ENCODE data around the gene TNIK. TPM values are rescaled to one million over a fixed set of nuclear protein-coding genes. Genes with fewer than 3 reads are reported as not detected.

TNIK gene
- total and polyA plus RNA-seq, 2 of the 13 experiments (the other 11 are each of a cell fraction or from before 2014, with no cell fraction given) = 0.15 to 0.22 TPM

DNA sequence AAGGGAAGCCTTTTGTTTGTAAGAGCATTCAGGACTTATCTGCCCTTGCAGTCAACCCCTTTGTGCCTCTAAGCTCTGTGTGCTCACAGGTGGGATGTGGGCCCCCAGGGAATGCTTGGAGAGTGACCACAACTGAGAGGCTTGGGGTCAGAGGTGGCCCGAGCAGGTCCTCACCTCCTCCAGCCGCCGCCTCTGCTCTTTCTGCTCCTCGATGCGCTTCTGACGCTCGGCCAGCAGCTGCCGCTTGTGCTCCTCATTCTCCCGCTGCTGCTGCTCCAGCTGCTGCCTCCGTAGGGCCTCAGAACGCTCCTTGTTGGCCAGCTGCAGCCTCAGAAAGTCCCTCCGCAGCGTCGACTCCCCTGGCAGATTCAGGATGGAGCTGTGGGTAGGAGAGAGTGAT, 302.9 kb downstream of the TNIK start (continued):
- TF ChIP-seq RELA (CRISPR knock-in tag; IDR thresholded peaks at IDR 0.05) (no peak), PTBP1 (IDR thresholded peaks at IDR 0.05; ENCODE audit: low read depth, low read length, poor library complexity, severe bottlenecking) (no peak), ATF7 (IDR thresholded peaks at IDR 0.05) (no peak), ATF7 (CRISPR knock-in tag; IDR thresholded peaks at IDR 0.05) (0 out of 2 replicates have a peak, but pooled peaks have one; percentile 49), MIER2 (CRISPR knock-in tag; IDR thresholded peaks at IDR 0.05) (no peak), PBX2 (CRISPR knock-in tag; IDR thresholded peaks at IDR 0.05) (no peak), ZNF556 (CRISPR knock-in tag; IDR thresholded peaks at IDR 0.05; ENCODE audit: borderline replicate concordance) (0 out of 2 replicates have a peak, but pooled peaks have one; percentile 42), STAG1 (CRISPR knock-in tag; IDR thresholded peaks at IDR 0.05) (peak; percentile 49), JUN (CRISPR knock-in tag; IDR thresholded peaks at IDR 0.05) (no peak), ZNF574 (CRISPR knock-in tag; IDR thresholded peaks at IDR 0.05) (no peak), SP2 (CRISPR knock-in tag; IDR thresholded peaks at IDR 0.05) (no peak), ZNF607 (CRISPR knock-in tag; IDR thresholded peaks at IDR 0.05; ENCODE audit: borderline replicate concordance) (no peak), ZGPAT (CRISPR knock-in tag; IDR thresholded peaks at IDR 0.05) (peak; percentile 22; the same call in 1 of the 2 replicates)
- TF ChIP-seq, protein P1, sequence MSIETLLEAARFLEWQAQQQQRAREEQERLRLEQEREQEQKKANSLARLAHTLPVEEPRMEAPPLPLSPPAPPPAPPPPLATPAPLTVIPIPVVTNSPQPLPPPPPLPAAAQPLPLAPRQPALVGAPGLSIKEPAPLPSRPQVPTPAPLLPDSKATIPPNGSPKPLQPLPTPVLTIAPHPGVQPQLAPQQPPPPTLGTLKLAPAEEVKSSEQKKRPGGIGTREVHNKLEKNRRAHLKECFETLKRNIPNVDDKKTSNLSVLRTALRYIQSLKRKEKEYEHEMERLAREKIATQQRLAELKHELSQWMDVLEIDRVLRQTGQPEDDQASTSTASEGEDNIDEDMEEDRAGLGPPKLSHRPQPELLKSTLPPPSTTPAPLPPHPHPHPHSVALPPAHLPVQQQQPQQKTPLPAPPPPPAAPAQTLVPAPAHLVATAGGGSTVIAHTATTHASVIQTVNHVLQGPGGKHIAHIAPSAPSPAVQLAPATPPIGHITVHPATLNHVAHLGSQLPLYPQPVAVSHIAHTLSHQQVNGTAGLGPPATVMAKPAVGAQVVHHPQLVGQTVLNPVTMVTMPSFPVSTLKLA (IDR thresholded peaks at IDR 0.05) = no peak
- TF ChIP-seq, protein P2, sequence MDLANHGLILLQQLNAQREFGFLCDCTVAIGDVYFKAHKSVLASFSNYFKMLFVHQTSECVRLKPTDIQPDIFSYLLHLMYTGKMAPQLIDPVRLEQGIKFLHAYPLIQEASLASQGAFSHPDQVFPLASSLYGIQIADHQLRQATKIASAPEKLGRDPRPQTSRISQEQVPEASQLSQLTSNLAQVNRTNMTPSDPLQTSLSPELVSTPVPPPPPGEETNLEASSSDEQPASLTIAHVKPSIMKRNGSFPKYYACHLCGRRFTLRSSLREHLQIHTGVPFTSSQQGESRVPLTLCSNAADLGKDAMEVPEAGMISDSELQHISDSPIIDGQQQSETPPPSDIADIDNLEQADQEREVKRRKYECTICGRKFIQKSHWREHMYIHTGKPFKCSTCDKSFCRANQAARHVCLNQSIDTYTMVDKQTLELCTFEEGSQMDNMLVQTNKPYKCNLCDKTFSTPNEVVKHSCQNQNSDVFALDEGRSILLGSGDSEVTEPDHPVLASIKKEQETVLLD (CRISPR knock-in tag; IDR thresholded peaks at IDR 0.05; ENCODE audit: low read depth) = no peak
- TF ChIP-seq, protein P3, sequence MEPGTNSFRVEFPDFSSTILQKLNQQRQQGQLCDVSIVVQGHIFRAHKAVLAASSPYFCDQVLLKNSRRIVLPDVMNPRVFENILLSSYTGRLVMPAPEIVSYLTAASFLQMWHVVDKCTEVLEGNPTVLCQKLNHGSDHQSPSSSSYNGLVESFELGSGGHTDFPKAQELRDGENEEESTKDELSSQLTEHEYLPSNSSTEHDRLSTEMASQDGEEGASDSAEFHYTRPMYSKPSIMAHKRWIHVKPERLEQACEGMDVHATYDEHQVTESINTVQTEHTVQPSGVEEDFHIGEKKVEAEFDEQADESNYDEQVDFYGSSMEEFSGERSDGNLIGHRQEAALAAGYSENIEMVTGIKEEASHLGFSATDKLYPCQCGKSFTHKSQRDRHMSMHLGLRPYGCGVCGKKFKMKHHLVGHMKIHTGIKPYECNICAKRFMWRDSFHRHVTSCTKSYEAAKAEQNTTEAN (CRISPR knock-in tag; conservative IDR thresholded peaks at IDR 0.05) = no peak
- TF ChIP-seq, protein P4, sequence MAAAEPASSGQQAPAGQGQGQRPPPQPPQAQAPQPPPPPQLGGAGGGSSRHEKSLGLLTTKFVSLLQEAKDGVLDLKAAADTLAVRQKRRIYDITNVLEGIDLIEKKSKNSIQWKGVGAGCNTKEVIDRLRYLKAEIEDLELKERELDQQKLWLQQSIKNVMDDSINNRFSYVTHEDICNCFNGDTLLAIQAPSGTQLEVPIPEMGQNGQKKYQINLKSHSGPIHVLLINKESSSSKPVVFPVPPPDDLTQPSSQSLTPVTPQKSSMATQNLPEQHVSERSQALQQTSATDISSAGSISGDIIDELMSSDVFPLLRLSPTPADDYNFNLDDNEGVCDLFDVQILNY (CRISPR knock-in tag; conservative IDR thresholded peaks at IDR 0.05) = no peak
- TF ChIP-seq, protein P5, sequence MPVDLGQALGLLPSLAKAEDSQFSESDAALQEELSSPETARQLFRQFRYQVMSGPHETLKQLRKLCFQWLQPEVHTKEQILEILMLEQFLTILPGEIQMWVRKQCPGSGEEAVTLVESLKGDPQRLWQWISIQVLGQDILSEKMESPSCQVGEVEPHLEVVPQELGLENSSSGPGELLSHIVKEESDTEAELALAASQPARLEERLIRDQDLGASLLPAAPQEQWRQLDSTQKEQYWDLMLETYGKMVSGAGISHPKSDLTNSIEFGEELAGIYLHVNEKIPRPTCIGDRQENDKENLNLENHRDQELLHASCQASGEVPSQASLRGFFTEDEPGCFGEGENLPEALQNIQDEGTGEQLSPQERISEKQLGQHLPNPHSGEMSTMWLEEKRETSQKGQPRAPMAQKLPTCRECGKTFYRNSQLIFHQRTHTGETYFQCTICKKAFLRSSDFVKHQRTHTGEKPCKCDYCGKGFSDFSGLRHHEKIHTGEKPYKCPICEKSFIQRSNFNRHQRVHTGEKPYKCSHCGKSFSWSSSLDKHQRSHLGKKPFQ (CRISPR knock-in tag; IDR thresholded peaks at IDR 0.05; ENCODE audit: insufficient replicate concordance) = no peak

Measured in HepG2 (cell line).